T-cell (primary cell): ENCODE data around the gene LHX2. TPM values are rescaled to one million over a fixed set of nuclear protein-coding genes. Genes with fewer than 3 reads are reported as not detected.
A peak's percentile ranks its signal among the peaks of the same experiment; 100 is the strongest.

Experiments used
- ATAC-seq, 4 experiments: fragments of 200-7000 bp in 3 of 4; fragments of 150-1000 bp in 1 of 4; cut with Tn5 transposase; replicated peaks in 1 of 4; 1 replicate in 3 of 4; 2 replicates in 1 of 4; pipeline ENCODE4 v1.10.0; 2021; ENCODE audit warnings: moderate library complexity in 3 of 4, mild to moderate bottlenecking in 2 of 4, moderate number of reproducible peaks in 1 of 4
- CTCF ChIA-PET, 2 donors: fragments of 300-600 bp; sonication (Branson Sonifier 250); formaldehyde crosslinking; loops; one replicate each; lab custom pipeline; 2022; ENCODE audit warnings: antibody characterized with exemption in 2 of 2; lab: Charles Lee
- POLR2A ChIA-PET, 2 donors: fragments of 300-600 bp; sonication (Branson Sonifier 250); formaldehyde crosslinking; loops; one replicate each; lab custom pipeline; 2022; ENCODE audit warnings: antibody characterized with exemption in 2 of 2; lab: Charles Lee
- DNase-seq, 35 experiments: peaks; one replicate each; pipeline versions ENCODE4 v3.0.0 to v3.0.0-alpha.2; 2013 to 2023
- H3K27ac ChIP-seq: one replicate; pipeline ENCODE4 v1.5.1; 2013; ENCODE audit warnings: low read length
- H3K27me3 ChIP-seq, 2 experiments: replicated peaks in 1 of 2; 1 replicate in 1 of 2; 2 replicates in 1 of 2; pipeline versions ENCODE4 v1.6.1 to v1.7.0; 2013; ENCODE audit warnings: low read length in 1 of 2, mixed read lengths in 1 of 2; ENCODE audit not compliant: control insufficient read depth in 2 of 2, insufficient read depth in 2 of 2; ENCODE audit errors: extremely low read depth in 1 of 2
- H3K36me3 ChIP-seq, 2 donors: 1 replicate in 1 of 2; 2 replicates in 1 of 2; pipeline versions ENCODE4 v1.6.1 to v1.7.0; 2013; ENCODE audit warnings: low read length in 1 of 2; ENCODE audit not compliant: control insufficient read depth in 2 of 2, insufficient read depth in 1 of 2; ENCODE audit errors: extremely low read depth in 1 of 2
- H3K4me1 ChIP-seq, 2 experiments: 1 replicate in 1 of 2; 2 replicates in 1 of 2; pipeline versions ENCODE4 v1.6.1 to v1.7.0; 2013; ENCODE audit warnings: low read length in 2 of 2, mixed read lengths in 1 of 2; ENCODE audit not compliant: insufficient read depth in 2 of 2, control insufficient read depth in 1 of 2; ENCODE audit errors: extremely low read depth in 1 of 2
- H3K4me3 ChIP-seq, 2 donors: 1 replicate in 1 of 2; 2 replicates in 1 of 2; pipeline versions ENCODE4 v1.5.1 to v1.7.0; 2013; ENCODE audit warnings: mild to moderate bottlenecking in 2 of 2, low read length in 1 of 2, moderate library complexity in 1 of 2; ENCODE audit not compliant: control insufficient read depth in 1 of 2; ENCODE audit errors: extremely low read depth in 1 of 2
- H3K9me3 ChIP-seq: 2 replicates; pipeline ENCODE4 v1.7.0; 2013
- H3K27ac Mint-ChIP-seq, 2 donors: one replicate each; pipeline ENCODE4 v1.8.0; 2020 to 2021; ENCODE audit warnings: mild to moderate bottlenecking in 2 of 2, mixed read lengths in 2 of 2
- H3K27me3 Mint-ChIP-seq, 2 donors: one replicate each; pipeline ENCODE4 v1.8.0; 2021 to 2022; ENCODE audit warnings: mixed read lengths in 2 of 2
- H3K36me3 Mint-ChIP-seq: one replicate; pipeline ENCODE4 v1.8.0; 2021; ENCODE audit warnings: mixed read lengths
- H3K4me1 Mint-ChIP-seq, 3 donors: one replicate each; pipeline ENCODE4 v1.8.0; 2020 to 2022; ENCODE audit warnings: mixed read lengths in 3 of 3, mild to moderate bottlenecking in 1 of 3
- H3K4me3 Mint-ChIP-seq, 3 donors: one replicate each; pipeline ENCODE4 v1.8.0; 2020 to 2022; ENCODE audit warnings: mild to moderate bottlenecking in 3 of 3, mixed read lengths in 3 of 3, moderate library complexity in 3 of 3
- H3K9me3 Mint-ChIP-seq, 3 donors: one replicate each; pipeline ENCODE4 v1.8.0; 2020 to 2022; ENCODE audit warnings: mixed read lengths in 3 of 3
- WGBS: methylation state at CpG from one replicate; pipeline ENCODE4 v1.1.5; 2013; ENCODE audit warnings: missing lambda C conversion rate; ENCODE audit not compliant: insufficient coverage; 5-methylcytosine and 5-hydroxymethylcytosine counted together
- total RNA-seq, 35 experiments: library from RNA in 6 of 35; stranded (reverse) in 6 of 35; fragments of 120-200 nt in 1 of 35; gene quantifications; one replicate each; pipeline versions ENCODE4 v1.2.1 to v1.2.4 and lab custom pipeline; 2013 to 2026

Gene LHX2
- total RNA-seq, 5 donors from 2014 or later (not counting 1 experiment from before 2014, with no cell fraction given) = not detected

GRCh38 chr9:124068251-124068650 lies 56.7 kb downstream of the LHX2 start:
- CTCF ChIA-PET = no interaction called here

GRCh38 chr9:124074746-124075145 lies 63.2 kb downstream of the LHX2 start:
- Histone ChIP-seq H3K4me3 (no peak overlapping the region), H3K36me3 (no peaks in the 10 kb centered on the region), H3K27ac (no peak overlapping the region), H3K4me1 (no peaks in the 10 kb centered on the region), H3K27me3 (peaks cover 4 to 8% of the 10 kb centered on the region in 2 experiments), H3K9me3 (no peaks in the 10 kb centered on the region)
- DNase-seq (no peak), ATAC-seq (no peak)
- no peak overlapping the region for H3K27ac Mint-ChIP-seq
- H3K27me3 Mint-ChIP-seq = peaks cover 31 to 38% of the 10 kb centered on the region in 2 donors
- WGBS = 80% methylated on average over 1 of the region's 1 CpG
- no peak overlapping the region for H3K4me3 Mint-ChIP-seq
- no peaks in the 10 kb centered on the region for H3K4me1 Mint-ChIP-seq
- ChIA-PET CTCF (no interaction called here), POLR2A (no interaction called here)
- no peaks in the 10 kb centered on the region for H3K9me3 Mint-ChIP-seq
- H3K36me3 Mint-ChIP-seq = no peaks in the 10 kb centered on the region

More at GRCh38 chr9:124068251-124068650, 56.7 kb downstream of the LHX2 start:
- H3K27me3 Mint-ChIP-seq = peaks cover 26 to 30% of the 10 kb centered on the region in 2 donors
- Histone ChIP-seq H3K4me1 (no peaks in the 10 kb centered on the region), H3K36me3 (no peaks in the 10 kb centered on the region), H3K27me3 (peaks cover 2 to 17% of the 10 kb centered on the region in 2 experiments), H3K27ac (no peak overlapping the region), H3K9me3 (no peaks in the 10 kb centered on the region), H3K4me3 (no peak overlapping the region)
- H3K4me1 Mint-ChIP-seq = no peaks in the 10 kb centered on the region
- no peaks in the 10 kb centered on the region for H3K36me3 Mint-ChIP-seq
- DNase-seq (no peak), ATAC-seq (no peak)
- no peak overlapping the region for H3K4me3 Mint-ChIP-seq
- 96% methylated on average over 3 of the region's 3 CpGs for WGBS
- POLR2A ChIA-PET = no interaction called here
- H3K27ac Mint-ChIP-seq = no peak overlapping the region
- peaks cover 0 to 2% (median 0%) of the 10 kb centered on the region in 3 donors for H3K9me3 Mint-ChIP-seq

- H3K9me3 ChIP-seq = no peaks in the 10 kb centered on the region
- no peaks in the 10 kb centered on the region for H3K4me1 ChIP-seq
- no peak overlapping the region for H3K4me3 Mint-ChIP-seq
- no peaks in the 10 kb centered on the region for H3K36me3 Mint-ChIP-seq
- peaks cover 4% of the 10 kb centered on the region in 2 experiments for H3K27me3 ChIP-seq
- POLR2A ChIA-PET = no interaction called here
- no peaks in the 10 kb centered on the region for H3K36me3 ChIP-seq
- no peaks in the 10 kb centered on the region for H3K9me3 Mint-ChIP-seq
- DNase-seq (no peak), ATAC-seq (no peak)
- no peak overlapping the region for H3K4me3 ChIP-seq
- H3K27ac Mint-ChIP-seq = no peak overlapping the region
- CTCF ChIA-PET = no interaction called here
- WGBS = no CpG with 5 or more reads among the region's 3 CpGs
- H3K4me1 Mint-ChIP-seq = no peaks in the 10 kb centered on the region
- peaks cover 25 to 31% of the 10 kb centered on the region in 2 donors for H3K27me3 Mint-ChIP-seq
- H3K27ac ChIP-seq = no peak overlapping the region
Measured at GRCh38 chr9:124075761-124076160, 64.2 kb downstream of the LHX2 start.

GRCh38 chr9:124077915-124078572 lies 66.5 kb downstream of the LHX2 start:
- no peaks in the 10 kb centered on the region for H3K4me1 ChIP-seq
- ATAC-seq (no peak), DNase-seq (no peak)
- ChIA-PET CTCF (no interaction called here), POLR2A (no interaction called here)
- H3K36me3 Mint-ChIP-seq = no peaks in the 10 kb centered on the region
- 100% methylated on average over 1 of the region's 3 CpGs for WGBS
- H3K4me3 ChIP-seq = no peak overlapping the region
- no peaks in the 10 kb centered on the region for H3K9me3 Mint-ChIP-seq
- peaks cover 14 to 16% of the 10 kb centered on the region in 2 donors for H3K27me3 Mint-ChIP-seq
- H3K4me1 Mint-ChIP-seq = no peaks in the 10 kb centered on the region
- no peak overlapping the region for H3K4me3 Mint-ChIP-seq
- no peak overlapping the region for H3K27ac ChIP-seq
- peaks cover 2 to 13% of the 10 kb centered on the region in 2 experiments for H3K27me3 ChIP-seq
- H3K9me3 ChIP-seq = no peaks in the 10 kb centered on the region
- no peaks in the 10 kb centered on the region for H3K36me3 ChIP-seq
- no peak overlapping the region for H3K27ac Mint-ChIP-seq

GRCh38 chr9:124078641-124079040 lies 67.1 kb downstream of the LHX2 start:
- H3K36me3 ChIP-seq = no peaks in the 10 kb centered on the region
- Mint-ChIP-seq H3K36me3 (no peaks in the 10 kb centered on the region), H3K27me3 (peaks cover 14 to 16% of the 10 kb centered on the region in 2 donors), H3K9me3 (no peaks in the 10 kb centered on the region), H3K27ac (no peak overlapping the region), H3K4me1 (no peaks in the 10 kb centered on the region), H3K4me3 (no peak overlapping the region)
- H3K4me1 ChIP-seq = no peaks in the 10 kb centered on the region
- ATAC-seq (no peak), DNase-seq (no peak)
- H3K27ac ChIP-seq = no peak overlapping the region
- H3K9me3 ChIP-seq = no peaks in the 10 kb centered on the region
- CTCF ChIA-PET = no interaction called here
- no peak overlapping the region for H3K4me3 ChIP-seq
- 100% methylated on average over 1 of the region's 4 CpGs for WGBS
- H3K27me3 ChIP-seq = peaks cover 2 to 12% of the 10 kb centered on the region in 2 experiments
- POLR2A ChIA-PET = no interaction called here

GRCh38 chr9:124079176-124079925 lies 67.8 kb downstream of the LHX2 start:
- no peaks in the 10 kb centered on the region for H3K9me3 ChIP-seq
- ChIA-PET CTCF (no interaction called here), POLR2A (no interaction called here)
- Mint-ChIP-seq H3K4me1 (no peaks in the 10 kb centered on the region), H3K27me3 (peaks cover 13 to 14% of the 10 kb centered on the region in 2 donors), H3K36me3 (no peaks in the 10 kb centered on the region), H3K9me3 (peaks cover 0 to 2% (median 0%) of the 10 kb centered on the region in 3 donors), H3K4me3 (no peak overlapping the region), H3K27ac (no peak overlapping the region)
- H3K4me1 ChIP-seq = no peaks in the 10 kb centered on the region
- ATAC-seq = peak in 1 of 4 experiments; percentile 9
- H3K27ac ChIP-seq = no peak overlapping the region
- DNase-seq = no peak
- H3K36me3 ChIP-seq = no peaks in the 10 kb centered on the region
- peaks cover 0 to 12% of the 10 kb centered on the region in 2 experiments for H3K27me3 ChIP-seq
- 92% methylated on average over 15 of the region's 17 CpGs for WGBS
- H3K4me3 ChIP-seq = no peak overlapping the region
